Liver (tissue), 9 donors: ENCODE measurements around the gene NR3C1. TPM values are rescaled to one million over a fixed set of nuclear protein-coding genes. Genes with fewer than 3 reads are reported as not detected.

ENCODE experiments used
- DNase-seq: peaks from one replicate; pipeline ENCODE4 v3.0.0-alpha.2; 2017; ENCODE audit warnings: low spot score
- H3K27ac ChIP-seq, 2 donors: one replicate each; pipeline ENCODE4 v1.7.0; 2013; ENCODE audit warnings: inconsistent platforms in 2 of 2, low read length in 2 of 2, control low read depth in 1 of 2, low read depth in 1 of 2, mild to moderate bottlenecking in 1 of 2
- H3K27me3 ChIP-seq, 4 donors: one replicate each; pipeline versions ENCODE4 v1.6.1 to v1.7.0; 2013; ENCODE audit warnings: low read length in 3 of 4, inconsistent platforms in 1 of 4, mild to moderate bottlenecking in 1 of 4, moderate library complexity in 1 of 4; ENCODE audit not compliant: control insufficient read depth in 4 of 4, insufficient read depth in 4 of 4
- H3K36me3 ChIP-seq, 4 donors: one replicate each; pipeline versions ENCODE4 v1.6.1 to v1.7.0; 2013; ENCODE audit warnings: low read length in 3 of 4, mild to moderate bottlenecking in 3 of 4, low read depth in 1 of 4, moderate library complexity in 1 of 4; ENCODE audit not compliant: control insufficient read depth in 4 of 4, insufficient read depth in 3 of 4
- H3K4me1 ChIP-seq, 4 donors: one replicate each; pipeline versions ENCODE4 v1.6.1 to v1.7.0; 2013; ENCODE audit warnings: low read length in 3 of 4, mild to moderate bottlenecking in 3 of 4, moderate library complexity in 1 of 4; ENCODE audit not compliant: control insufficient read depth in 4 of 4, insufficient read depth in 4 of 4
- H3K4me3 ChIP-seq, 3 donors: one replicate each; pipeline versions ENCODE4 v1.6.1 to v1.7.0; 2013; ENCODE audit warnings: low read length in 3 of 3, control low read depth in 1 of 3, low read depth in 1 of 3, mild to moderate bottlenecking in 1 of 3
- H3K9ac ChIP-seq, 2 donors: one replicate each; pipeline ENCODE4 v1.7.0; 2013; ENCODE audit warnings: low read length in 2 of 2, mild to moderate bottlenecking in 2 of 2, moderate library complexity in 2 of 2, control low read depth in 1 of 2, low read depth in 1 of 2
- H3K9me3 ChIP-seq, 4 donors: one replicate each; pipeline versions ENCODE4 v1.6.1 to v1.7.0; 2013; ENCODE audit warnings: low read length in 3 of 4; ENCODE audit not compliant: control insufficient read depth in 4 of 4
- ATF3 ChIP-seq: IDR thresholded peaks from 2 replicates; pipeline ENCODE4 v1.6.1; 2016; ENCODE audit warnings: antibody characterized with exemption
- CTCF ChIP-seq: fragments of 150-350 bp; IDR thresholded peaks from 2 replicates; pipeline ENCODE4 v1.5.1; 2017; ENCODE audit warnings: improper control_type of control experiment, low read depth, low read length; ENCODE audit not compliant: missing input control
- EGR1 ChIP-seq, 2 donors: IDR thresholded peaks; 2 replicates each; pipeline ENCODE4 v1.6.1; 2016 to 2018; ENCODE audit warnings: antibody characterized with exemption in 2 of 2, low read depth in 2 of 2
- FOXA1 ChIP-seq: IDR thresholded peaks from 2 replicates; pipeline ENCODE4 v1.6.1; 2016; ENCODE audit warnings: antibody characterized with exemption
- FOXA2 ChIP-seq: IDR thresholded peaks from 2 replicates; pipeline ENCODE4 v1.6.1; 2016; ENCODE audit warnings: antibody characterized with exemption
- GABPA ChIP-seq, 2 donors: IDR thresholded peaks in 1 of 2; conservative IDR thresholded peaks in 1 of 2; 2 replicates each; pipeline ENCODE4 v1.6.1; 2016; ENCODE audit warnings: antibody characterized with exemption in 2 of 2, mild to moderate bottlenecking in 1 of 2, moderate library complexity in 1 of 2
- HNF4A ChIP-seq, 2 donors: conservative IDR thresholded peaks; 2 replicates each; pipeline ENCODE4 v1.6.1; 2016; ENCODE audit warnings: antibody characterized with exemption in 2 of 2, mild to moderate bottlenecking in 2 of 2
- HNF4G ChIP-seq: IDR thresholded peaks from 2 replicates; pipeline ENCODE4 v1.6.1; 2016; ENCODE audit warnings: antibody characterized with exemption
- JUND ChIP-seq, 2 donors: IDR thresholded peaks; 2 replicates each; pipeline ENCODE4 v1.6.1; 2016; ENCODE audit warnings: antibody characterized with exemption in 2 of 2
- MAX ChIP-seq: IDR thresholded peaks from 2 replicates; pipeline ENCODE4 v1.6.1; 2016; ENCODE audit warnings: antibody characterized with exemption
- NR2F2 ChIP-seq: IDR thresholded peaks from 2 replicates; pipeline ENCODE4 v1.6.1; 2016; ENCODE audit warnings: antibody characterized with exemption
- RAD21 ChIP-seq, 2 donors: IDR thresholded peaks; 2 replicates each; pipeline ENCODE4 v1.6.1; 2016; ENCODE audit warnings: antibody characterized with exemption in 2 of 2, mild to moderate bottlenecking in 2 of 2
- REST ChIP-seq: IDR thresholded peaks from 2 replicates; pipeline ENCODE4 v1.6.1; 2016; ENCODE audit warnings: antibody characterized with exemption, mild to moderate bottlenecking
- RXRA ChIP-seq, 2 donors: IDR thresholded peaks; 2 replicates each; pipeline ENCODE4 v1.6.1; 2017 to 2018; ENCODE audit warnings: antibody characterized with exemption in 2 of 2, mild to moderate bottlenecking in 1 of 2
- SP1 ChIP-seq: IDR thresholded peaks from 2 replicates; pipeline ENCODE4 v1.6.1; 2018; ENCODE audit warnings: antibody characterized with exemption, mild to moderate bottlenecking
- TAF1 ChIP-seq: conservative IDR thresholded peaks from 2 replicates; pipeline ENCODE4 v1.6.1; 2016; ENCODE audit warnings: antibody characterized with exemption, mild to moderate bottlenecking
- YY1 ChIP-seq: IDR thresholded peaks from 2 replicates; pipeline ENCODE4 v1.6.1; 2016; ENCODE audit warnings: antibody characterized with exemption, mild to moderate bottlenecking
- ZBTB33 ChIP-seq: IDR thresholded peaks from 2 replicates; pipeline ENCODE4 v1.6.1; 2016; ENCODE audit warnings: antibody characterized with exemption
- WGBS: extraction: QIAGEN DNeasy Blood & Tissue Kit; methylation state at CpG from one replicate; pipeline ENCODE4 v1.1.7; 2013; 5-methylcytosine and 5-hydroxymethylcytosine counted together
- polyA plus RNA-seq, 2 donors: library from polyadenylated mRNA; stranded (reverse) in 1 of 2; unstranded in 1 of 2; fragments of 200-250 nt in 1 of 2; fragments of >200 nt in 1 of 2; fragmentation: Nextera tagmentation in 1 of 2; extraction: Ambion mirVana in 1 of 2; gene quantifications; one replicate each; pipeline versions ENCODE4 v1.2.1 to v1.2.3, GENCODE V29; 2013 to 2015
- total RNA-seq, 2 donors: library from RNA; depleted of rRNA; stranded (reverse); fragments of >200 nt; gene quantifications; one replicate each; pipeline ENCODE4 v1.2.3, GENCODE V29; 2014
- donor health status: healthy.
- donor health status: healthy.
- donor health status: healthy.
- donor health status: healthy.
- donor health status: healthy.

NR3C1 gene
- total and polyA plus RNA-seq, 4 donors, result 24.5 to 36.4 (median 29.0) TPM

- H3K4me3 ChIP-seq, result peak overlapping the region; percentile 63 to 100 (median 78)
- H3K27ac ChIP-seq, result peak overlapping the region; percentile 97 to 99
- DNase-seq, result no peak
- 16% methylated on average over 10 of the region's 10 CpGs for WGBS
- no peaks in the 10 kb centered on the region for H3K27me3 ChIP-seq
- TF ChIP-seq FOXA1, result no peak
- no peak for TF ChIP-seq TAF1
- TF ChIP-seq SP1, result no peak
- TF ChIP-seq EGR1 (IDR thresholded peaks at IDR 0.05; ENCODE audit: low read depth in 2 of 2), result no peak
- TF ChIP-seq ZBTB33, result no peak
- TF ChIP-seq NR2F2, result no peak
- TF ChIP-seq CTCF, result no peak
- TF ChIP-seq RAD21 (IDR thresholded peaks at IDR 0.05), result no peak
- no peak for TF ChIP-seq GABPA (IDR thresholded peaks at IDR 0.05 in 1 of 2, conservative IDR thresholded peaks at IDR 0.05 in 1 of 2)
- TF ChIP-seq YY1, result no peak
- no peak for TF ChIP-seq FOXA2
- no peak for TF ChIP-seq JUND (IDR thresholded peaks at IDR 0.05)
- TF ChIP-seq MAX, result no peak
- no peak for TF ChIP-seq ATF3
- TF ChIP-seq REST, result no peak
- TF ChIP-seq RXRA (IDR thresholded peaks at IDR 0.05), result no peak
- no peak for TF ChIP-seq HNF4G
- TF ChIP-seq HNF4A (conservative IDR thresholded peaks at IDR 0.05), result no peak
- H3K36me3 ChIP-seq, result peaks cover 0 to 3% (median 0%) of the 10 kb centered on the region in 4 donors
- H3K9me3 ChIP-seq, result no peaks in the 10 kb centered on the region
- peaks cover 10 to 49% (median 34%) of the 10 kb centered on the region in 4 donors for H3K4me1 ChIP-seq
- H3K9ac ChIP-seq, result peak overlapping the region; percentile 63 to 86
These were observed 2.1 kb downstream of the NR3C1 start for GRCh38 chr5:143401227-143402016.
